Heart left ventricle (tissue), 13 donors: ENCODE measurements around the gene EXOC3L4.
A peak's percentile ranks its signal among the peaks of the same experiment; 100 is the strongest.

Experiments
- CTCF ChIP-seq, 12 donors: fragments of 200-600 bp; sonication (generic) in 4 of 12; IDR thresholded peaks; one replicate each; pipeline versions ENCODE4 v1.5.0 to v1.8.0; 2018 to 2022; ENCODE audit warnings: antibody characterized with exemption in 12 of 12, mild to moderate bottlenecking in 5 of 12
- POLR2A ChIP-seq, 2 donors: fragments of 450-650 bp; IDR thresholded peaks; one replicate each; pipeline ENCODE4 v1.6.1; 2017; ENCODE audit warnings: antibody characterized with exemption in 2 of 2, mild to moderate bottlenecking in 2 of 2, moderate library complexity in 2 of 2
- donor health status: ischemic (EF 13 %, LVEDD 7.1; RV severe dilation, severe dysfunction).
- donor health status: DM: no; HTN: yes; CAD: no.
- donor health status: DM: no; HTN: no; CAD: no.
- donor health status: ischemic (EF 25% LVEDD 6.9; RV normal size, moderate dysfunction).
- donor health status: ischemic (EF 25% LVEDD 5.7; RV mildly dilated, moderate dysfunction).
- donor health status: ischemic (EF 35%, LVEDD 5.7; RV mildly dilated, moderate dysfunction).
- donor health status: nonischemic (EF 11% LVEDD 7.7; RV severe dilation, severe dysfunction).
- donor health status: DM: yes; HTN: yes; CAD: no.
- donor health status: PGD.
- donor health status: ischemic (EF 29% LVEDD 5.4; RV normal size, mild dysfunction).
- donor health status: nonischemic (EF 23%, LVEDD 6.1; RV moderate dilation, normal function).

DNA sequence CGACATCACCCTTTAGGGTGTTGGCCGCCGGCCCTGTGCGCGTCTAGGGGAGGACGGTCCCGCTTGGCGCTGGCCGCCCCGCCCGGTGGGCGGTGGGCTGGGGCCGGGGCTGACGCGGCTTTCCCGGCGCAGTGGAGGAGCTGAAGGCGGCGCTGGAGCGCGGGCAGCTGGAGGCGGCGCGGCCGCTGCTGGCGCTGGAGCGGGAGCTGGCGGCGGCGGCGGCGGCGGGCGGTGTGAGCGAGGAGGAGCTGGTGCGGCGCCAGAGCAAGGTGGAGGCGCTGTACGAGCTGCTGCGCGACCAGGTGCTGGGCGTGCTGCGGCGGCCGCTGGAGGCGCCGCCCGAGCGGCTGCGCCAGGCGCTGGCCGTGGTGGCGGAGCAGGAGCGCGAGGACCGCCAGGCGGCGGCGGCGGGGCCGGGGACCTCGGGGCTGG lies 32.4 kb downstream of the EXOC3L4 start:
- TF ChIP-seq CTCF (IDR thresholded peaks at IDR 0.05) (peak in 4 of 12 donors; percentile 6 to 40 (median 30)), POLR2A (IDR thresholded peaks at IDR 0.05) (no peak)
